IMR-90 (cell line): Measurements from ENCODE around the gene SLIT1. TPM values are rescaled to one million over a fixed set of nuclear protein-coding genes. Genes with fewer than 3 reads are reported as not detected.

Experiments used
- ATAC-seq: fragments of 200-7000 bp; cut with Tn5 transposase; 2 replicates; pipeline ENCODE4 v1.9.1; 2020; ENCODE audit warnings: low read depth, mild to moderate bottlenecking, moderate library complexity
- BruUV-seq: library from RNA; stranded (reverse); fragments of 400-500 nt; replicated peaks from 2 replicates; lab custom pipeline; 2021; lab: Mats Ljungman, UMichigan
- CTCF ChIA-PET: fragments of 300-600 bp; formaldehyde crosslinking; extraction: SDS; loops from one replicate; lab custom pipeline; 2021; ENCODE audit warnings: antibody characterized with exemption; lab: Yijun Ruan, JAX
- POLR2A ChIA-PET: fragments of 300-600 bp; sonication (Branson Sonifier 250); formaldehyde crosslinking; loops from one replicate; lab custom pipeline; 2022; ENCODE audit warnings: antibody characterized with exemption; ENCODE audit not compliant: unreplicated experiment; lab: Charles Lee
- DNase-seq: peaks from one replicate; pipeline ENCODE4 v3.0.0; 2013
- H2AFZ ChIP-seq: replicated peaks from 2 replicates; pipeline ENCODE3; 2013; ENCODE audit warnings: low read length, mild to moderate bottlenecking; ENCODE audit not compliant: poor library complexity
- H2AK5ac ChIP-seq: 2 replicates; pipeline ENCODE4 v1.6.1; 2013; ENCODE audit warnings: low read depth, low read length, inconsistent platforms
- H2AK9ac ChIP-seq: replicated peaks from 2 replicates; pipeline ENCODE3; 2013; ENCODE audit warnings: mild to moderate bottlenecking, low read depth, low read length, moderate library complexity; ENCODE audit not compliant: poor library complexity
- H2BK120ac ChIP-seq: 2 replicates; pipeline ENCODE4 v1.6.1; 2013; ENCODE audit warnings: low read depth, low read length, inconsistent platforms
- H2BK15ac ChIP-seq: 3 replicates; pipeline ENCODE4 v1.6.1; 2013; ENCODE audit warnings: low read depth, low read length, inconsistent platforms
- H2BK20ac ChIP-seq: 2 replicates; pipeline ENCODE4 v1.6.1; 2013; ENCODE audit warnings: low read depth, mild to moderate bottlenecking, inconsistent platforms, low read length, moderate library complexity
- H2BK5ac ChIP-seq: 2 replicates; pipeline ENCODE4 v1.6.1; 2013; ENCODE audit warnings: mild to moderate bottlenecking, low read depth, low read length, inconsistent platforms; ENCODE audit not compliant: poor library complexity, severe bottlenecking
- H3K14ac ChIP-seq: replicated peaks from 2 replicates; pipeline ENCODE4 v1.6.1; 2013; ENCODE audit warnings: low read depth, low read length, inconsistent platforms
- H3K18ac ChIP-seq: 2 replicates; pipeline ENCODE4 v1.6.1; 2013; ENCODE audit warnings: low read depth, low read length, control low read depth
- H3K23ac ChIP-seq: 2 replicates; pipeline ENCODE4 v1.6.1; 2013; ENCODE audit warnings: low read depth, low read length, inconsistent platforms
- H3K27ac ChIP-seq: 2 replicates; pipeline ENCODE4 v1.5.1; 2013; ENCODE audit warnings: mild to moderate bottlenecking, control low read depth, low read length; ENCODE audit not compliant: insufficient read depth
- H3K27me3 ChIP-seq: 2 replicates; pipeline ENCODE4 v1.6.1; 2013; ENCODE audit warnings: low read length; ENCODE audit not compliant: control insufficient read depth, insufficient read depth
- H3K36me3 ChIP-seq: 2 replicates; pipeline ENCODE4 v1.6.1; 2013; ENCODE audit warnings: low read length, mixed read lengths; ENCODE audit not compliant: control insufficient read depth, insufficient read depth
- H3K4ac ChIP-seq: 2 replicates; pipeline ENCODE4 v1.6.1; 2013; ENCODE audit warnings: low read depth, low read length, inconsistent platforms
- H3K4me1 ChIP-seq: 2 replicates; pipeline ENCODE4 v1.6.1; 2013; ENCODE audit warnings: low read length, mixed read lengths; ENCODE audit not compliant: control insufficient read depth, insufficient read depth
- H3K4me2 ChIP-seq: 2 replicates; pipeline ENCODE4 v1.6.1; 2013; ENCODE audit warnings: low read depth, mild to moderate bottlenecking, control low read depth, low read length, moderate library complexity
- H3K4me3 ChIP-seq: 2 replicates; pipeline ENCODE4 v1.5.1; 2013; ENCODE audit warnings: low read depth, mild to moderate bottlenecking, control low read depth, low read length, moderate library complexity; ENCODE audit not compliant: insufficient read depth
- H3K56ac ChIP-seq: 2 replicates; pipeline ENCODE4 v1.6.1; 2013; ENCODE audit warnings: low read length, inconsistent platforms; ENCODE audit not compliant: insufficient read depth; ENCODE audit errors: extremely low read depth
- H3K79me1 ChIP-seq, 2 experiments: 2 replicates each; pipeline ENCODE4 v1.6.1; 2013; ENCODE audit warnings: low read length in 2 of 2, inconsistent platforms in 1 of 2, low read depth in 1 of 2
- H3K9ac ChIP-seq: 2 replicates; pipeline ENCODE4 v1.6.1; 2013; ENCODE audit warnings: low read depth, low read length, control low read depth
- H3K9me1 ChIP-seq: 2 replicates; pipeline ENCODE4 v1.6.1; 2013; ENCODE audit warnings: low read length, inconsistent platforms; ENCODE audit not compliant: insufficient read depth
- H3K9me3 ChIP-seq: 2 replicates; pipeline ENCODE4 v1.6.1; 2013; ENCODE audit warnings: low read length; ENCODE audit not compliant: control insufficient read depth, insufficient read depth
- H4K20me1 ChIP-seq: 2 replicates; pipeline ENCODE4 v1.6.1; 2013; ENCODE audit warnings: low read length, inconsistent platforms; ENCODE audit not compliant: insufficient read depth
- H4K5ac ChIP-seq: 2 replicates; pipeline ENCODE4 v1.6.1; 2013; ENCODE audit warnings: mild to moderate bottlenecking, low read depth, low read length, control low read depth
- H4K8ac ChIP-seq, 2 experiments: 2 replicates each; pipeline ENCODE4 v1.6.1; 2013; ENCODE audit warnings: low read depth in 2 of 2, low read length in 2 of 2, control low read depth in 1 of 2, inconsistent platforms in 1 of 2
- H4K91ac ChIP-seq: 2 replicates; pipeline ENCODE4 v1.6.1; 2013; ENCODE audit warnings: low read depth, low read length, inconsistent platforms; ENCODE audit not compliant: insufficient read depth
- BHLHE40 ChIP-seq: fragments of 150-350 bp; IDR thresholded peaks from 2 replicates; pipeline ENCODE4 v1.6.1; 2016; ENCODE audit warnings: mild to moderate bottlenecking, low read depth, low read length
- CEBPB ChIP-seq: IDR thresholded peaks from 2 replicates; pipeline ENCODE4 v1.6.1; 2012; ENCODE audit warnings: low read depth, low read length, improper control_type of control experiment
- FOS ChIP-seq: fragments of 150-350 bp; IDR thresholded peaks from 2 replicates; pipeline ENCODE4 v1.6.1; 2016; ENCODE audit warnings: low read depth, low read length
- MAFK ChIP-seq: IDR thresholded peaks from 2 replicates; pipeline ENCODE4 v1.6.1; 2012; ENCODE audit warnings: low read depth, low read length, improper control_type of control experiment
- MAZ ChIP-seq: IDR thresholded peaks from 2 replicates; pipeline ENCODE4 v1.6.1; 2012; ENCODE audit warnings: low read depth, mild to moderate bottlenecking, low read length, improper control_type of control experiment, moderate library complexity, borderline replicate concordance
- POLR2A ChIP-seq: IDR thresholded peaks from 2 replicates; pipeline ENCODE4 v1.6.1; 2012; ENCODE audit warnings: mild to moderate bottlenecking, low read depth, low read length
- RFX5 ChIP-seq: IDR thresholded peaks from 2 replicates; pipeline ENCODE4 v1.8.0; 2012; ENCODE audit warnings: low read depth, mild to moderate bottlenecking, low read length, moderate library complexity
- SMC3 ChIP-seq: fragments of 150-350 bp; IDR thresholded peaks from 2 replicates; pipeline ENCODE4 v1.6.1; 2016; ENCODE audit warnings: low read depth, mild to moderate bottlenecking, antibody characterized with exemption, low read length, moderate library complexity
- USF2 ChIP-seq: fragments of 150-350 bp; IDR thresholded peaks from 2 replicates; pipeline ENCODE4 v1.6.1; 2017; ENCODE audit warnings: mild to moderate bottlenecking, antibody characterized with exemption, low read length, low read depth
- WGBS, 2 experiments: methylation state at CpG; one replicate each; pipeline versions ENCODE4 v1.1.5 to v1.1.7; 2013; ENCODE audit warnings: missing lambda C conversion rate in 2 of 2; ENCODE audit not compliant: insufficient read length in 1 of 2; ENCODE audit errors: extremely low coverage in 2 of 2; 5-methylcytosine and 5-hydroxymethylcytosine counted together
- dilution Hi-C: fragments of 300-500 bp; cut with HindIII; formaldehyde crosslinking; loops from one replicate; pipeline ENCODE4 v1.14.3; 2018; ENCODE audit warnings: low sequenced_read_pairs; ENCODE audit not compliant: unreplicated experiment
- in situ Hi-C: fragments of 300-500 bp; cut with MboI; formaldehyde crosslinking; loops from 3 replicates; pipeline ENCODE4 v1.14.3; 2019; ENCODE audit warnings: low sequenced_read_pairs, inconsistent platforms, mixed read lengths
- intact Hi-C: fragments of 100-400 bp; cut with micrococcal nuclease; formaldehyde crosslinking; loops from 2 replicates; pipeline ENCODE4 v1.10.0; 2022
- polyA plus RNA-seq, 3 experiments: library from polyadenylated mRNA; depleted of rRNA; stranded (reverse); fragments of >200 nt; gene quantifications; 2 replicates each; pipeline ENCODE4 v1.2.3, GENCODE V29; 2012; ENCODE audit warnings: low replicate concordance in 1 of 3
- total RNA-seq: library from RNA; depleted of rRNA; stranded (reverse); fragments of >200 nt; gene quantifications from 2 replicates; pipeline ENCODE4 v1.2.3, GENCODE V29; 2012

SLIT1 gene
- total and polyA plus RNA-seq, 2 of the 4 experiments (the other 2 are of a cell fraction) = under 0.01 TPM

- POLR2A ChIA-PET = no interaction called here
These were observed 45.5 kb downstream of the SLIT1 start for GRCh38 chr10:97140049-97140846.

More at GRCh38 chr10:97140049-97140846, 45.5 kb downstream of the SLIT1 start:
- ATAC-seq = no peak
- H3K4me2 ChIP-seq = no peak overlapping the region
- DNase-seq = no peak
- BruUV-seq = no TSS peak
- no peak overlapping the region for H2BK15ac ChIP-seq
- no peak overlapping the region for H2BK20ac ChIP-seq
- H4K91ac ChIP-seq = no peak overlapping the region
- H2AFZ ChIP-seq = no peak overlapping the region
- H3K4me3 ChIP-seq = no peak overlapping the region
- no peaks in the 10 kb centered on the region for H4K20me1 ChIP-seq
- no peaks in the 10 kb centered on the region for H3K79me1 ChIP-seq
- H4K5ac ChIP-seq = no peak overlapping the region
- dilution Hi-C loops = no loop called here
- 18% methylated on average over 6 of the region's 23 CpGs; no CpG with 5 or more reads in 1 of the 2 experiments for WGBS, 2 experiments
- H2AK9ac ChIP-seq = no peak overlapping the region
- H3K9me1 ChIP-seq = no peaks in the 10 kb centered on the region
- H3K36me3 ChIP-seq = no peaks in the 10 kb centered on the region
- H2BK120ac ChIP-seq = no peak overlapping the region
- intact Hi-C loops = no loop called here
- H4K8ac ChIP-seq = no peak overlapping the region
- no peak overlapping the region for H3K56ac ChIP-seq
- no peak overlapping the region; the same call in 1 of the 2 replicates for H3K23ac ChIP-seq
- H3K9ac ChIP-seq = no peak overlapping the region
- no peaks in the 10 kb centered on the region for H3K9me3 ChIP-seq
- no peak overlapping the region for H2BK5ac ChIP-seq
- H3K4ac ChIP-seq = no peak overlapping the region
- H3K14ac ChIP-seq = no peak overlapping the region
- TF ChIP-seq USF2 (no peak), SMC3 (no peak), CEBPB (no peak), FOS (no peak), MAFK (no peak), MAZ (no peak), RFX5 (no peak), POLR2A (no peak), BHLHE40 (no peak)
- no peaks in the 10 kb centered on the region for H3K4me1 ChIP-seq
- no peak overlapping the region for H3K27ac ChIP-seq
- no peak overlapping the region for H2AK5ac ChIP-seq
- in situ Hi-C loops = no loop called here
- H3K18ac ChIP-seq = no peak overlapping the region
- CTCF ChIA-PET = no interaction called here
- H3K27me3 ChIP-seq = peaks cover 47% of the 10 kb centered on the region
